Measurements from ENCODE around the gene WDSUB1.
A peak's percentile ranks its signal among the peaks of the same experiment; 100 is the strongest.

WDSUB1 gene

DNA sequence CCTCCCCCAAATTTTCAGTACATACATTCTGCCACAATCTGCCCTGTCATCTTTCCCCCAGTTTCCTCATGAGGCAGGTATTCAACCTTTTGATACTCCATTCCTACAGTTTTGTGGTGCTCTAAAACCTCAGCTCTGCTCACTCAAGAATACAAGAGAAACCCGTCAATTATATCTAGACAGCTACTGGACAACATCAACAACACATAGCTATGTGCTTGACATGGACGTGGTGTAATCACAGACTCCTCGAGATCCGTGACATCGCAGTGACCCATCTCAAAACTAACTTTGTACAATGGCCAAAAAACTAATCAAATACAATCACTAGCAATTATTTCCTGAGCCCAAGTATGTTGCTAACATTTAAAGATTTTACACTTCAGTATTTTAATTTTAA is 23.6 kb downstream of the WDSUB1 start:
- no peak for DNase-seq

DNA sequence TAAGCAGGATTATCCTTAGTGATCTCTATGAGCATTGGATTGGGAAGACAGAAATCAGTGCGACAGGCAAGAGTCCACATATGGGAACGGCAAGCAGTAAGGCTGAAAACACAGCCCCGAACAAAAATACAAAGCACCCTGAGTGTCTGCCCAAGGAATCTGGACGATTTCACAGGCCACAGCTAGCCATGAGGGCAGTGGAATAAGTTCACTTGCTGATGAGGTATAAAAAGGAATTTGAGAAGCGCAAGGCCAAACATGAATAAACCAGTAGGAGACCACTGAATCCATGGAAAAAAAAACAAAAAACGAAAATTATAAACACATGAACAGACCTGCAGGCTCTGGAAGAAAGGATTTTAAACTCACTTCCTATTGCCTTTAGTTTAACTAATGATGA is 24.3 kb downstream of the WDSUB1 start:
- DNase-seq, result no peak

DNA sequence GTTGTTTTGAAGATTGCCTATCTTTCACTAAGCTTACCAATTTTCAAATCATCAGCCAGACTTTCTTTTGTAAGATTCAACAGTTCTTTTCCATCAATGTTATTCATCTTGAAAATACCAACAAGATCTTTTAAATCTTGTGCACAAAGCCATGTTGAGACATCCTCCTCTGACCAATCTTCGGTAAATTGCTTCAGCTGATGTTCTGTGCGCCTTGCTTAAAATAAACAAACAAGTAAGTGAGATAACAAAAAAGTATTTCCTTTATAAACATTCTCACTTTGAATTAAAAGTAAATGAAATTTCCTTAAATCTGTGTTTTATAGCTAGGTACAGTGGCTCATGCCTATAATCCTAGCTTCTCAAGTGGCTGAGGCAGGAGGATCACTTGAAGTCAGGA is 30.3 kb downstream of the WDSUB1 start:
- no peak for DNase-seq

DNA sequence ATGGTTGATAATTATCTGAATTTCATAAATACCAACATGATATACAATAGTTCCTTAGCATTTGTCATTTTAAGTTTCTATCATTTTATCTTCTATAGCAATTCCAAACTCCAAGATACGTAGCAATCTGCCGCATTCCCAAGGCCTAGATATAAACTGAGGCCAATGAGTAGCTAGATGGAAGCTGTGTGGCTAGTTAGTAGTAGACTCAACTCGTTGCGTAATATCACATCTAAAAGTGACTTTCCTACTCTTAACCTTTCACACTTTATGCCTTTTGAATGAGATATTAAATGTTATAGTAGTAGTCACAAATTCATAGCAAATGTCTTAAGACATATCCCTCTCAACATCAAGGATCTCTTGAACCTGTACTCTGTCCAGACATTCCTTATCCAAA is 33.6 kb downstream of the WDSUB1 start:
- no peak for DNase-seq

DNA sequence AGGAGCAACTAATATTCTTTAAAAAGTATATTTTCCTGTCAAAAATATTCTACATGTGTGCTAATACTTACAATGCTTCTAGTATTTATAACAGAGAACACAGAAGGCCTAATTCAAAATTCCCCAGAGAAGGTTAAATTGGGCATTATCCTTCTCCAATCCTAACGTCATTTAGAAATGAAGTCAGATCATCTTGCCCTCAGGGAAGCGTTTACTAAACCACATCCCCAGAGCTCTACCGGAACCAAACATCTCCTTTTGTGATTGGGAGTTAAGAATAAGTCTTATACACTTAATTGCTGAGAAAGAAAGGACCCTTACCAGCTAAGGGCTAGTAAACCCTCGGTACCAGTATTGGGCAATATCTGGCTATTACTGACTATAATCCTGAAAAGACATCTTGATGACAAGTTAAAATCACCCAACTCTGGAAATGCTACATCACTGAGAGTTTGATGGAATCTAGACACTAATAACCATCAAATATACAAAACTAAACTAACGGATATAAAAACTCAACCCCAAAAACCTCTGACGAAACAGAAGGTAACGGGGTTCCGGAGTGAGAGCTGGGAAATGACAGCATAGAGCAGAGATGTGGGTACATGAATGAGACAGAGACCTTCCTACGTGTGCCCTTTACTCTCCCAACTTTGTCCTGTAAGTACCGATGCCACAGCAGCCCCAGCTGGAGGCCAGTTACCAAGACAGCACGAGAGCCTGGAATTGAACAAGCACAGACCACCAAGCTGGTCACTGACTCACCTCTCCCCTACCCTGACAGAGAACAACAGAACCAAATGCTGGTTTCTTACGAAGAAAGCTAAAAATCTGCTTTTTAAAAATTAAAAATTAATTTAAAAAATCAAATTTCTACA is 35.0 kb downstream of the WDSUB1 start:
- DNase-seq, result no peak

DNA sequence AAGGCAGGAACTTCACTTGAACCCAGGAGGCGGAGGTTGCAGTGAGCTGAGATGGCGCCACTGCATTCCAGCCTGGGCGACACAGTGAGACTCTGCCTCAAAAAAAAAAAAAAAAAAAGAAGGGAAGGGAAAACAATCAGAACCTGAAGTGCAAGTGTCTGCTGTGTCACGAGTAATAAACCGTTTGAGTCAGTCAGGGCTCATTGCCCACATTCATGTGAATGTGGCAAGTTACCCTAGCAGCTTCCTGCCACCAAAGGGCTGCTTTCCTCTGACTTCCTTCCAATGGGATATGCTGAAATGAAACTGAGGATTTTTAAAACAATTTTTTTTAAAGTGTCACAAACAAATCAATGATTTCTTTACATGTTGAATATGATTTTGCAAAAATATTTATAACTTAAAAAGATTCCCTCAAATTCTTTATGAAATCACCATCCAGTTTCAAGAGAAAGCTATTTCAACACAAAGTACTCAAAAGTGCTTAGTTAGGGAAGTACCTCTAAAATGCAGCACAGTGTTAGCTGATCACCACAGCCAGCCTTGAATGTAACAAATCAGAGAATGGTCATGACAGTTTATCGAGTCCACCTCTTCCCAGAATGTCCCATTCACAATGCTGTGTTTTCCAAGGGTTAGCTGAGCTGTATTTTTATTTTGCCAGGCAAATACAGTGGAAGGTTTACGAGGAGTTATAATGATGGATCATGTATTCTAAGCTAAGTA is 36.4 kb downstream of the WDSUB1 start:
- DNase-seq, result no peak

DNA sequence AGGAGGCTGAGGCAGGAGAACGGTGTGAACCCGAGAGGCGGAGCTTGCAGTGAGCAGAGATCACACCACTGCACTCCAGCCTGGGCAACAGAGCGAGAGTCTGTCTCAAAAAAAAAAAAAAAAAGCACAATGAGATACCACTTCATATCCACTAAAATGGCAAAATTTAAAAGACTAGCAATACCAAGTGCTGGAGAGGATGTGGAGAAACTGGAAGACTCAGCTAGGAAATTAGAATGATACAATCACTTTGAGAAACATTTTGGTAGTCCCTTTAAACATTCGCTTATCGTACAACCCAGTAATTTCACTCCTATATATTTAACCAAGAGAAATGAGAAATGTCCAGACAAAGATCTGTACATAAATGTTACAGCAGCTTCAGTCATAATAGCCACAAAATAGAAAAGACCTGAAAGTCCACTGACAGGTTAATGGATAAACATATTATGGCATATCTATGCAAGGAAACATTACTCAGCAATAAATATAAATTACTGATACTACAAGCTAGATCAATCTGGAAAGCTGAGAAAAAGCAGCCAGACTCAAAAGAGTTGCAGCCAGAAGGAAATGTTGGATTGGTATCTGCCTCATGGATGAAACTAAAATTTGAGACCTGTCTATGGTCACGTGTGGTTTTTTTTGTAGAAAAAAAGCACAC is 40.0 kb downstream of the WDSUB1 start:
- DNase-seq, result no peak

DNA sequence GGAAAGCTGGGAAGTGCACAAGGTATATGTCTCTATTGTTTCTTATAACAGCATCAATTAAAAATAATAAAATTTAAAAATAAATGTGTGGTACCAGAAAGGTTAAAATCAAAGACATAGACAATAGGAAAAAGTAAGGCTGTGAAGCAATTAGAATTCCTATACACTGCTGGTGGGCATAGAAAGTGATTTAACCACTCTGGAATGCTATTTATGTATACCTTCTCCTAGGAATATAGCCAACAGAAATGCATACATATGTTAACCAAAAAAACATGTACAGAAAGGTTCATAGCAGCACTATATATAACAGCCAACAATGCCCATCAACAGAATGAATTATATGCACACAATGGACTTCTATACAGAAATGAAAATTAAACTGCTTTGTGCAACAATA is 43.0 kb downstream of the WDSUB1 start:
- DNase-seq, result no peak

DNA sequence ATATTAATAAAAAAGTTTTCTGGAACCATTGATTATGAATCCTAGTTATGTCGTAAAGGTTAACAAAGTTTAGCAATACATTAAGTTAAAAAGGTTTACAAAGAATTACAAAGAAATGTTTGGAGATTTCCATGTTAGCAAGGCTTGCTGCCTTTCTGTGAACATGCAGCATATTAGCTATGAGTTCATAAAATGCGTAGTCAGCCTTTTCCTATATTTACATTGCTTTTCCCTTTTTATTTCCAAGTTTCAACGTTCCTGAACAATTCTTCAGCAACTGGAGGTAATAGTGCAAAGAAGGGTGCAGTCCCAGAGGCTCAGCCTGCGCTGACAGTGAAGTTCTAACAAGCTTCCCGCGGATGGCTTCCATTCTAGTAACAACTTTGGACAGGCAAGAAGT is 51.6 kb downstream of the WDSUB1 start:
- DNase-seq, result no peak

DNA sequence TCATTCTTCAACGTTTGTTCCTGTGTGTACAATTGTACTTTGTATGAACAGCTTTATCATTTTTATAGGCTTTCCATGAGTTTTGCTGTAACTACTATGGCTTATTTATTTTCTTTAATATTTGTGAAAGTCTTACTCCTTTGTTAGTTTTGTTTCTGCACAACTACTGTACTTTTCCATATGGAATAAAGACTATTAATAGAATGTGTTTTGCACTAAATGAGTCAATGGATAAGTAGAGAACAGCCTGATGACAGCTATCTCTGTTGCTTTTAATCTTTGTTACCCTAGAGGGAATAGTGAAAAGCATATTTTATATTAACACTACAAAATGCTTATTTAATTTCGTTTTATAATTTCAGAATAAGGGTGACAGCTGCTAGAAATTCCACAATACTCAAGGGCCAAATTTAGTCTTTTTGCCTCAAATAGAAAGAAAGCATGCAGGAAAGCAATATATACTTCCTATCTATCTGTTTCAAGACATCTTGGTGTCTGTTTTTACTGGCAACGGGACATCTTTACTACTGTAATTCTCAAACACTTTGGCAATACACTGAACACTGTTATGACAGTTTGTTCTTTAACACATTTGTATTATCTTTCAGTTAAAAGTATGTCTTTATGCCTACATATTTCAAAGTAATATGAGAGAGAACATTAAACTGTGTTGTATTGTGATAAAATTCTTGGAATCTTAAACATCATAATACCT is 53.9 kb downstream of the WDSUB1 start:
- no peak for DNase-seq

DNA sequence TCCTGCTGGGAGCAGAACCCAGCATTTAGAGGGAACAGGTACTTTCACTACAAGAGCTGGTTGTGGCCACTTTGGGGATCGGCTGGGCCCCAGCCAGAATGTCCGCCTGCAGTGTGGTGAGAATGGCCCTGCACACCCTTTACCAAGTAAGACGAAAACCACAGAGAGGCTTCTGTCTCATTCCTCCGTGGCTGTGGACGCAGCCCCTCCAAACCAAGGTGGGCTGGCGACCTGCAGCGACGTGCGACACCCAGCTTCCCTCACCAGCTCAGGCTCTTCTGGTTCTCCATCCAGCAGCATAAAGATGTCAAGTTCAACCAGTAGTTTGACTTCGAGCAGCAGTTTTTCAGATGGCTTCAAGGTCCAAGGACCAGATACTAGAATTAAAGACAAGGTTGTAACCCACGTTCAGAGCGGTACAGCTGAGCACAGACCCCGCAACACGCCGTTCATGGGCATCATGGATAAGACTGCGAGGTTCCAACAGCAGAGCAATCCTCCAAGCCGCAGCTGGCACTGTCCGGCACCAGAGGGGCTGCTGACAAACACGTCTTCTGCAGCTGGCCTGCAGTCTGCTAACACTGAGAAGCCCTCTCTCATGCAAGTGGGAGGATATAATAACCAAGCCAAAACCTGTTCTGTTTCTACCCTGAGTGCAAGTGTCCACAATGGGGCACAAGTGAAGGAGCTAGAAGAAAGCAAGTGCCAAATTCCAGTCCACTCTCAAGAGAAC is 56.2 kb downstream of the WDSUB1 start:
- DNase-seq, result no peak

DNA sequence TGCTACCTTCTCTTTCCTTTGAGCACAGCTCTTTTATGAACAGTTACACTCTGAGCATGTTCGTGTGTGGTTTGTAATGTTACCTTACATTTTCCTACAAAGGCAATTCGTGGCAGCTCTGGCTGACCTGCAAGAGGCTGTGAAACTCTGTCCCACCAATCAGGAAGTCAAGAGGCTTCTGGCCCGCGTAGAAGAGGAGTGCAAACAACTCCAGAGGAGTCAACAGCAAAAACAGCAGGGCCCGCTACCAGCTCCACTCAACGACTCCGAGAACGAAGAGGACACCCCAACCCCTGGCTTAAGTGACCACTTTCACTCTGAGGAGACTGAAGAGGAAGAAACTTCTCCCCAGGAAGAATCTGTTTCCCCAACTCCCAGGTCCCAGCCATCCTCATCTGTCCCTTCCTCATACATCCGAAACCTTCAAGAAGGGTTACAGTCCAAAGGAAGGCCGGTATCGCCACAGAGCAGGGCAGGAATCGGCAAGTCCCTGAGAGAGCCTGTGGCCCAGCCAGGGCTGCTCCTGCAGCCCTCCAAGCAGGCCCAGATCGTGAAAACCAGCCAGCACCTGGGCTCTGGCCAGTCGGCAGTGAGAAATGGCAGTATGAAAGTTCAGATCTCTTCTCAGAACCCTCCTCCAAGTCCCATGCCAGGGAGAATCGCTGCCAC is 56.9 kb downstream of the WDSUB1 start:
- no peak for DNase-seq

DNA sequence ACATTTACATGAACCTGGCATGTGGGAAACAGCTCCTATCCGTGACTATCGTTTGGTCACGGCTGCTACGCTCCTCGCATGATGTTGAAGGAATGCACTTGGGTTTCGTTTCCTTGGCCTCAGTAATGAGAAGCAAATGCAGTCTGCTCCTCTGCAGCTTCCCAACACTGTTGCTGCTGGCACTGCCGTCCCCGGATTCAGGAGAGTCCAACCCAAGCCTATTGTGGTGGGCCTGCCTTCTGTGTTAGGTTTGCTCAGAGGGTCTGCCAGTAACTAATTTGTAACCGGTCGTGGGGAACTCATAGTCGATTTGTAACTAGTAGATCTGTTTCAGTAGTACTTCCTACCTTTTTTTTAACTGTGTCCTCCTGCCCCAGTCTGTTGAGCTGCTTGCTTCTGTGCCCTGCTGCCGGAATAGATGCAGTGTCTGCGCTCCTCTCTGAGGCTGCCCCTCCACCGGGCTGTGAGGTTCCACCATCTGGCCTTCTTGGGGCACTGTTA is 58.4 kb downstream of the WDSUB1 start:
- no peak for DNase-seq

DNA sequence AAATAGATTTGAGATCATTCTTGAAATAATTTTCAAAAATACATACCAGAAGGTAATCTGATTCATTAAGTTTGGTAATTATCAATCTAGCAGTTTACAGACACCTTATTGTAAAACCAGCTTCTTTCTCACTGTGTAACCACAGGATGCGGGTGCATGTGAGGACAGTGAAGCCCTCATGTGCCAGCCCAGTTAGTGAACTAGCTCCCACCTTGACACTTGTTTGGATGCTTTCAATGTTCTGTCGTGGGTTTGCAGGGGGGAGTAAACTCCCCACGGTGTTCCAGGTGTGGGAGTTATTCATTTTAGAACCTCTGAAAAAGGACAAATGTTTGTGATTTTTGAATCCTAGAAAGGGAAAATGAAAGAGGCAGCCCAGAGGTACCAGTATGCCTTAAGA is 59.0 kb downstream of the WDSUB1 start:
- no peak for DNase-seq

DNA sequence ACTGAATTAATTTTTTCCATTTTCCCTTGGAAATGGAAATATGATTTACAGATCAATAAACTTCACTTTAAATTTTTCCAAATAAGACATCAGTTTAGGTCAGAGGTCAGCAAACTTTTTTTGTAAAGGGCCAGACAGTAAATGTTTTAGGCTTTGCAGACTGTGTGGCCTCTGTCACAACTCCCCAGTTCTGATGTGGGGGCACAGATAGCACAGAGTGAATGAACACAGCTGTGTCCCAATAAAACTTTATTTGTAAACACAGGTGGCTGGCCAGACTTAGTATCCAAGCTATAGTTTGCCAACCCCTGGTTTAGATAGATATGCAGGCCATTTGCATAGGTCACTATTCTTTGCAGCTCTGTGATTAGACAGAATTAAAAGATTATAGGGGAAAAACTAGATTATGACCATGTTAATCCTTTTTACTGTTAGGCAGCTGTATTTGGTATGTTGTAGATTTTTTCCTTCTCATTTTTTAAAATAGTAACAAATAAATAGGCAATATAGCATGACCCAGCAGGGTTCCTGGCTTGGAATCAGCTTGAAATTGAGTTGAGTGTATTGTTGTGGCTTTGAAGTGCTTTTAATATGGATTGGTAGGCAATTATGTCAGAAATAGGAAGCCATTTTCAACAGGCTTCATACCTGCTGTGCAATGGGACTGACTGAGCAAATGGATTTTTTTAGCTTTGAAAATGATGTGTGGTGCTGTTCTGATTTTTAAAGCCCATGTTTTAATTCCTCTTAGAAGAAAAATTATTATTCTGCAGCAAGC is 59.7 kb downstream of the WDSUB1 start:
- DNase-seq, result no peak

DNA sequence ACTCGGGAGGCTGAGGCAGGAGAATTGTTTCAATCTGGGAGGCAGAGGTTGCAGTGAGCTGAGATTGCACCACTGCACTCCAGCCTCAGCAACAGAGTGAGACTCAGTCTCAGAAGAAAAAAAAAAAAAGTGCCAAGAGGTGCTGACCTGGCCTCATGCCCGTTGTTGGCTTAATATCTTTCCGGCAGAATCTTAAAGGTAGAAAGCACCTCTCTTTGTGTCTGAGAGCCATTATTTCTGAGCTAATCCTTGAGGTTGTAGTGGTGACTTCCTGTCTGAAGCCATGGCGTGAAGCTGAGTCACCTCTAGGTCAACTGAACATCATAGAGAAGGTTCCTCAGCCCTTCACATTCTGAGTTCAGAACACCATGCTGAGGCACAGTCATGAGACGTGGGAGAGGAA is 60.4 kb downstream of the WDSUB1 start:
- DNase-seq, result peak; percentile 22

DNA sequence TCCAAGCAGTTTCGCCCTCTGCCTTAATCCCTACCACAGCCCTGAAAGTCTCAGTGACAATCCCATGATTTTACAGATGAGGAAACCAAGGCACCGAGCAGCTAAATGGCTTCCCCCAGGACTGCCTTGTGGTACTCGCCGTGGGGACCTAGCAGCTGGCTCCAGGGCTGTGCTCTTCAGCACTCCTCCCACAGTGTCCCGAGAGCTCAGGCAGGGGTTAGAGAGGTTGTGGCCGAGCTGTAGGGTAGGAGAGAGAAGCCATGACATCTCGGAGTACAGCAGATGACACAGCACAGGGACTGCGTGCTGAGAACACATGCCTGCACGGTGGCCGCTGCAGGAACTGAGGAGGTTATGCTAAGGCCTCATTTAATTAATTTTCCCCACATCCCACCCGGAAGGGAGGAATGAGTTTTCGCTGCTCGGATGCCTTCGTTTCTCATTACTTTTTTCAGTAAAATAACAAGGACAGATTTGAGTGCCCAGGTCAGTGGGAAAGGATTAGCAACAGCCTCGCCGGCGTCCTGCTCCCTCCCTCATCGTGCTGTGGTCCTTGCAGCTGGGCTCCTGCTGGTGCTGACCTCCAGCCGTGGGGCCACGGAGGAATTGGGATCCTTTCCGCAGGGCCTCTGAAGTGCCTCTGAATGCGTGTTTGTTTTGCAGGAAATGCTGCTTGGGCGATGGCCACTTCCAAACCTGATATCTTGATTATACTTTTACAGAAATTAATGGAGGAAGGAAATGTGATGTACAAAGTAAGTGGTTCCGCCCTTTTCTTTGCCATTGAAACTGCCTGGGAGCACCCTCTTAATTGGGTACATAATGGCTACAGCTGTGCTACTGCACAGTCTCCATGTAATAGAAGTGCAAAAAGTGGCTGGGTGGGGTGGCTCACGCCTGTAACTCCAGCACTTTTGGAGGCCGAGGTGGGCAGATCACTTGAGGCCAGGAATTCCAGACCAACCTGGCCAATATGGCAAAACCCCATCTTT is 61.2 kb downstream of the WDSUB1 start:
- no peak for DNase-seq

DNA sequence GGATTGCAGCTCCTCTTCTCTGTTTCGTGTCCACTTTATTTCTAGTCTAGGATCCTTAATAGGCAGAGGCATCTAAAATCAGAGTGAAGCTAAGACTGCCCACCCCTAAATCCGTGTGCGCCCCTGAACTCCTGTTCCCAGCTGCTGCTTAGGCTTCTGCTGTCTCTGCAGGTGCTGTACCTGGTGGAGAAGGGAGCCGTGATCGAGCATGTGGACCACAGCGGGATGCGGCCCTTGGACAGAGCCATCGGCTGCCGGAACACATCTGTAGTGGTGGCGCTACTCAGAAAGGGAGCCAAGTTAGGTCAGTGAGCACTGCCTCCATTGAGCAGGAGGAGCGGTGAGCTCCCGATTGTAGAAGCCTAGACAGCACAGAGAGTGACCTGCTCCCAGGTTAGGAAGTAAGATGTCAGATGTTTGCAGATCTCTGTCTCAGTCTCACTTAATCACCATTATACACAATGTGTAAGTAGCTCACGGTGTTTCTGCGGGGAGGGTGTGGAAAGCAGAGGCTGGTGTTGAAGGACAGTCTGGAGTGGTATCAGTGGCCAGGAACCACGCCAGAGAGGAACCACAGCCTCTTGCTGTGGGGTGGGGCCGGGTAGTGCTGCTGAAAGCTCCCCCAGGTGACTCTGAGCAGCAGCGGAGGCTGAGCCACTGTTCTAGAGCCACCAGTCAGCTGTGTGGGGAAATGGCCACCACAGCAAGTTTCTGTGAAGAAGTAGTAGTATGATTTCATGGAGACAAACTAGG is 62.3 kb downstream of the WDSUB1 start:
- no peak for DNase-seq
